Measurements from ENCODE around the gene FBLN5. TPM values are rescaled to one million over a fixed set of nuclear protein-coding genes. Genes with fewer than 3 reads are reported as not detected.
A peak's percentile ranks its signal among the peaks of the same experiment; 100 is the strongest.

The FBLN5 gene
- total RNA-seq, 4 donors from 2014 or later: 77.7 to 186 (median 127) TPM

DNA sequence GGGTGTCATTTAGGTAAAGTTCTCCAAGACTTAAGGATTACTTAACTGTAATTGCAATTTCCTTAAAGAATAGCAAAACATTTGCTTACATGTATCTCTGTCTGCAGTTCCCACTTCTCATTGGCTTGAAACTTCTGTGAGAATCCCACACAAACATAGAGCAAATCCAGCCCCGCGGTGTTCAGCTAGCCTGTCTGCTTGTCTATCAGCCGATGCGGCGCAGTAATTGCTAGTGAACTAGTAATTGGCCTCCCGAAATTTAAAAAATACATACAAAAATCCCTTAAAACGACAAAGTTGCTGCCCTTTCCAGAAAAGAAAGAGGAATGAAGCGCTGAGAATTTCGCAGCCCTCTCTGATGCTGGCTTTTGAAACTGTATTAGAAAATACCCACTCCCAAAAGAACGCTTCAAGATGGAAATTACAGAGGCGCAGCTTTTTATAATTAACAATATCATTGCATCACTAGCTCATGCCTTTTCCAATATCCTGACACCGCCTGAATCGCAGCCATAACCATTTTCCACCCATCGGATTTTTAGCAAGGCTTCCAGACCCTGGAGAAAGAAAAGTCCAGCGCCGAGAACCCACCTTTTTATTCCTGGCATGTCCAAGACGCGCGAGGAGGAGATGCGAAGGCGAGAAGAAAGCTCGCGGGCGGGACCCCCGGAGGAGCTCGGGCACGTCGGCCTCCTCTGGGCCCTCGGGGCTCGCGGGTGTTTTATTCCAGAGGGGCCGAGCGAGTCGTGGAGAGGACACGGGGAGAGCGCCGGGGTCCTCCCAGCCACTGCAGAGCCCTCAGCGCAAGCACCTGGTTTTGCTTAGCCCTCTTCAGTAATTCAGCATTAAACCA, 646 bp downstream of the FBLN5 start:
- Histone ChIP-seq H3K27me3 (peaks cover 56% of the 10 kb centered on the region), H3K9me3 (no peaks in the 10 kb centered on the region), H3K4me3 (peak overlapping the region; percentile 39 to 62), H3K36me3 (no peaks in the 10 kb centered on the region), H3K27ac (peak overlapping the region; percentile 19 to 80 (median 77)), H3K4me1 (peaks cover 0 to 34% (median 3%) of the 10 kb centered on the region in 3 donors)
- 2 to 8% methylated on average over 10 to 17 of the region's 38 CpGs for WGBS, 2 donors (ENCODE audit: low coverage in 1 of 2)
- peak; percentile 37 for ATAC-seq
- TF ChIP-seq POLR2A (IDR thresholded peaks at IDR 0.05) (peak in 1 of 2 donors; percentile 20), POLR2AphosphoS5 (IDR thresholded peaks at IDR 0.05) (no peak)

DNA sequence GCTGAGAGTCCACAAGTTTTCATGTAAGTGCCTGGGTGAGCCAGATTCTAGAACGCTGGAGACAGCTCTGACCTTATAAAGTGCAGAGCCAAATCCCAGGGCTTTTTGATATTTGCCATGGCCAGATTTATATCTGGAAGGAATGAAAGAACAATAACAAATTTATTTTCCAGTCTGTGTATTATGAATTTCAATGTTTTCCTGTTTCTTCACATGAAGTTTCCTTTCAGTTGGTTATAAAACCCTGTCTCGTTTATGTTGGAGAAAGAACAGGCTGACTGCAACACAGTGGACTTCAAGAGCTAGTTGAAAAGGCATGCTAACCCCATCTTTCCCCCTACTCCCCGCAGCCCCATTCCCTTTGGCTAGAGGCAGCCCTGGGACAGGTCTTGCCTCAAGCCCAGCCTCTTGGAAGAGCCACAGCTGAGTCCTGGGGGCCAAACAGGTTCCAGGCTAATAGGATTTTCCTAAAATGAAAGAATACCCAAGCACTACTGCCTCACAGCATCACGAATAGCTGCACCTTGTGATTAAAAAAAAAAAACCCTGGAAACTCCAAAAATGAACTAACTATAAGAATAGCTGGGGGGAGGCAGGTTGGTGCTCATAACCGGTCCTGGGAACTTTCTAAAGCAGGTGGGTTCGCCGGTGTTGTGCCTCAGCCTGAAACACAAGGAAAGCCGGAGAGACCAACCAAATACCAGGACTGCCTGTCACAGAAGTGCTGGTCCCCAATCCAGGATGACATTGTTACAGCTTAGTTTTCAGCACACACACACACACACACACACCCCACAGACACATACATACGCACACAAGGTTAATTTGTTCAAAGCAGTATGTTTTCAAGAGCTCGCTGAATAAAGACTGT, 1.5 kb downstream of the FBLN5 start:
- peak overlapping the region in 3 of 4 donors; percentile 75 to 80 (median 79) for H3K27ac ChIP-seq
- ATAC-seq: no peak
- TF ChIP-seq POLR2AphosphoS5 (IDR thresholded peaks at IDR 0.05): no peak
- TF ChIP-seq, protein P1, sequence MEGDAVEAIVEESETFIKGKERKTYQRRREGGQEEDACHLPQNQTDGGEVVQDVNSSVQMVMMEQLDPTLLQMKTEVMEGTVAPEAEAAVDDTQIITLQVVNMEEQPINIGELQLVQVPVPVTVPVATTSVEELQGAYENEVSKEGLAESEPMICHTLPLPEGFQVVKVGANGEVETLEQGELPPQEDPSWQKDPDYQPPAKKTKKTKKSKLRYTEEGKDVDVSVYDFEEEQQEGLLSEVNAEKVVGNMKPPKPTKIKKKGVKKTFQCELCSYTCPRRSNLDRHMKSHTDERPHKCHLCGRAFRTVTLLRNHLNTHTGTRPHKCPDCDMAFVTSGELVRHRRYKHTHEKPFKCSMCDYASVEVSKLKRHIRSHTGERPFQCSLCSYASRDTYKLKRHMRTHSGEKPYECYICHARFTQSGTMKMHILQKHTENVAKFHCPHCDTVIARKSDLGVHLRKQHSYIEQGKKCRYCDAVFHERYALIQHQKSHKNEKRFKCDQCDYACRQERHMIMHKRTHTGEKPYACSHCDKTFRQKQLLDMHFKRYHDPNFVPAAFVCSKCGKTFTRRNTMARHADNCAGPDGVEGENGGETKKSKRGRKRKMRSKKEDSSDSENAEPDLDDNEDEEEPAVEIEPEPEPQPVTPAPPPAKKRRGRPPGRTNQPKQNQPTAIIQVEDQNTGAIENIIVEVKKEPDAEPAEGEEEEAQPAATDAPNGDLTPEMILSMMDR (IDR thresholded peaks at IDR 0.05): no peak
- no peak for TF ChIP-seq EP300 (IDR thresholded peaks at IDR 0.05)
- TF ChIP-seq POLR2A (IDR thresholded peaks at IDR 0.05): no peak
- H3K27me3 ChIP-seq: peaks cover 56% of the 10 kb centered on the region
- 17 to 23% methylated on average over 8 to 10 of the region's 10 CpGs for WGBS, 2 donors (ENCODE audit: low coverage in 1 of 2)
- H3K4me1 ChIP-seq: peaks cover 0 to 34% (median 3%) of the 10 kb centered on the region in 3 donors
- peak overlapping the region; percentile 39 to 62 for H3K4me3 ChIP-seq
- H3K36me3 ChIP-seq: no peaks in the 10 kb centered on the region
- no peaks in the 10 kb centered on the region for H3K9me3 ChIP-seq

DNA sequence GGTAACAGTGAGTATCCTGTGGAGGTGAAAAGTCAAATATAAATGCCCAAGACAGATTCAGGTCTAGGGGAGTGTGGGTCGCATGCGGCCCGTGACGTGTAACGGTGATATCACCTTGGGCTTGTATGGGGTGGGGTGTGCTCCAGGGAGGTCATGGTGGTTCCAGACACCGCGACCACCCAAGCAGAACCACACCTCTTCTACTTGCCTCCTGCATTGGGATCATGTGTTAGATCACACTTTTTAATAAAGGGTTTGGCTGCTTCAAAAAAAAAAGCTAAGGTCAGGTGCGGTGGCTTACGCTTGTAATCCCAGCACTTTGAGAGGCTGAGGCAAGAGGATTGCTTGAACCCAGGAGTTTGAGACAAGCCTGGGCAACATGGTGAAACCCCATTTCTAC, 4.5 kb downstream of the FBLN5 start:
- H3K36me3 ChIP-seq: peaks cover 0 to 15% of the 10 kb centered on the region in 2 donors
- 96 to 100% methylated on average over 1 to 9 of the region's 9 CpGs for WGBS, 2 donors (ENCODE audit: low coverage in 1 of 2)
- no peak overlapping the region for H3K27ac ChIP-seq
- H3K9me3 ChIP-seq: peaks cover 0 to 9% (median 0%) of the 10 kb centered on the region in 3 donors
- peaks cover 51% of the 10 kb centered on the region for H3K27me3 ChIP-seq
- peaks cover 0 to 29% (median 0%) of the 10 kb centered on the region in 3 donors for H3K4me1 ChIP-seq
- H3K4me3 ChIP-seq: no peak overlapping the region
- no peak for ATAC-seq
- TF ChIP-seq EP300 (IDR thresholded peaks at IDR 0.05) (no peak), POLR2AphosphoS5 (IDR thresholded peaks at IDR 0.05) (no peak), POLR2A (IDR thresholded peaks at IDR 0.05) (no peak)
- TF ChIP-seq, protein P1 (IDR thresholded peaks at IDR 0.05): no peak

DNA sequence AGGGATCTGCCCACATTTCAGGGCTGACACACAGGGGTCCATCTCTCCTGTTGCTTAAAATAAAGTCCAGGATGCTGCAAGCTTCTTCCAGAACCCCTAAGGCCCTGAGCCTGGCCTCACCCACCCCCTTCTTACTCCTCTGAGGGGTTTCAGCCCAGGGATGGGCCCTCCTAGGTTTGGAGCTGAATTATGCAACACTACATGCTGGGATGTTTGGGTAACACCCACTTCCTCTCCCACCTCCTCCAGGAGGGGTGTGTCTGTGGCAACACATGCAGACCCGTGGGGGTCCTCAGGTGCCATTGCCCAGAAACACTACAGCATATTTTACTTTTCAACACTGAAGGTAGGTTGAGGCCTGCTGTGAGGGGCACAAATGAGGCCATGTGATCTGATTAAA, 5.4 kb downstream of the FBLN5 start:
- Histone ChIP-seq H3K4me3 (no peak overlapping the region), H3K27me3 (peaks cover 45% of the 10 kb centered on the region), H3K36me3 (peaks cover 0 to 15% of the 10 kb centered on the region in 2 donors), H3K9me3 (peaks cover 0 to 9% (median 0%) of the 10 kb centered on the region in 3 donors), H3K4me1 (peaks cover 0 to 21% (median 0%) of the 10 kb centered on the region in 3 donors), H3K27ac (no peak overlapping the region)
- TF ChIP-seq EP300 (IDR thresholded peaks at IDR 0.05) (no peak), POLR2AphosphoS5 (IDR thresholded peaks at IDR 0.05) (no peak), POLR2A (IDR thresholded peaks at IDR 0.05) (no peak)
- TF ChIP-seq, protein P1 (IDR thresholded peaks at IDR 0.05): no peak
- 38 to 50% methylated on average over 1 of the region's 1 CpG for WGBS, 2 donors (ENCODE audit: low coverage in 1 of 2)
- ATAC-seq: no peak

DNA sequence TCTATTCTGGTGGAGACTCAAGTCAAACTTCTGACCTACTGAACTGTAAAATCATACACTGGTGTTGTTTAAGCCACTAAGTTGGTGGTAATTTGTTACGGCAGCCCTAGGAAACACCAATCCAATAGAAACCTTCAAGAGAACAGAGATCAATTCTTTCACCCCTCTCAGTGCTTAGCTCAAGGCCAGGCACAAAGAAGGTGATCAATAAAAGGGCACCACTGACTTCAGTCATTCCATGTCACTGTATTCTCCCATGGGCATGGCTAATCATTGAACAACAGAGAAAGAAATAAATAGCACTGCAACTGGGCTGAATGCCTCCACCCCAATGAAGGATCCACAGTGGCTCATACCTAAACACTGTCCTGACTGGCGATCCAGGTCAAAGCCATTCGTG, 7.3 kb downstream of the FBLN5 start:
- Histone ChIP-seq H3K36me3 (peaks cover 0 to 31% of the 10 kb centered on the region in 2 donors), H3K4me1 (peaks cover 0 to 1% (median 0%) of the 10 kb centered on the region in 3 donors), H3K27ac (no peak overlapping the region), H3K4me3 (no peak overlapping the region), H3K27me3 (peaks cover 30% of the 10 kb centered on the region), H3K9me3 (peaks cover 0 to 9% (median 0%) of the 10 kb centered on the region in 3 donors)
- no peak for ATAC-seq
- WGBS, 2 donors (ENCODE audit: low coverage in 1 of 2): 85% methylated on average over 2 of the region's 3 CpGs
- TF ChIP-seq, protein P1 (IDR thresholded peaks at IDR 0.05): no peak
- TF ChIP-seq EP300 (IDR thresholded peaks at IDR 0.05) (no peak), POLR2A (IDR thresholded peaks at IDR 0.05) (no peak), POLR2AphosphoS5 (IDR thresholded peaks at IDR 0.05) (no peak)
